NT2/D1 (cell line): ENCODE measurements around the gene SUMO3.

Experiments
- YY1 ChIP-seq: IDR thresholded peaks from 2 replicates; pipeline ENCODE4 v1.6.1; 2011; ENCODE audit not compliant: insufficient read length, insufficient read depth
- ZNF274 ChIP-seq: IDR thresholded peaks from 2 replicates; pipeline ENCODE4 v1.6.1; 2011; ENCODE audit warnings: mild to moderate bottlenecking, low read depth, low read length

- no peak for TF ChIP-seq YY1
- no peak for TF ChIP-seq ZNF274
Observed at GRCh38 chr21:44842087-44842486, 24.2 kb upstream of the SUMO3 start.
